Keratinocyte (primary cell): Measurements from ENCODE around the gene FASN. TPM values are rescaled to one million over a fixed set of nuclear protein-coding genes. Genes with fewer than 3 reads are reported as not detected.

Experiments used
- DNase-seq: peaks from one replicate; pipeline ENCODE4 v3.0.0-alpha.2; 2011; ENCODE audit warnings: low read depth, missing footprints, low spot score
- FAIRE-seq: peaks from 2 replicates; lab custom pipeline; 2011; peaks lifted over from hg19 to GRCh38; lab: Jason Lieb, UNC
- H2AFZ ChIP-seq: 2 replicates; pipeline ENCODE4 v1.6.0; 2012; ENCODE audit warnings: low read length, control low read depth, inconsistent platforms; ENCODE audit not compliant: control insufficient read depth
- H3K27ac ChIP-seq: 2 replicates; pipeline ENCODE4 v1.5.1; 2011; ENCODE audit warnings: low read length; ENCODE audit not compliant: control insufficient read depth, insufficient read depth
- H3K27me3 ChIP-seq: 3 replicates; pipeline ENCODE4 v1.6.0; 2011; ENCODE audit warnings: low read length; ENCODE audit not compliant: control insufficient read depth, insufficient read depth; ENCODE audit errors: extremely low read depth
- H3K36me3 ChIP-seq, 2 experiments: 2 replicates in 1 of 2; 3 replicates in 1 of 2; pipeline ENCODE4 v1.5.1; 2011; ENCODE audit warnings: low read length in 2 of 2, mild to moderate bottlenecking in 1 of 2; ENCODE audit not compliant: control insufficient read depth in 2 of 2, insufficient read depth in 2 of 2; ENCODE audit errors: extremely low read depth in 1 of 2
- H3K4me1 ChIP-seq: 3 replicates; pipeline ENCODE4 v1.5.1; 2011; ENCODE audit warnings: low read length; ENCODE audit not compliant: control insufficient read depth, insufficient read depth; ENCODE audit errors: extremely low read depth
- H3K4me2 ChIP-seq: 3 replicates; pipeline ENCODE4 v1.6.0; 2011; ENCODE audit warnings: low read depth, low read length; ENCODE audit not compliant: control insufficient read depth, insufficient read depth; ENCODE audit errors: extremely low read depth
- H3K4me3 ChIP-seq, 3 experiments: fragments of 200-600 bp in 1 of 3; sonication (generic) in 1 of 3; 2 replicates in 2 of 3; 3 replicates in 1 of 3; pipeline ENCODE4 v1.5.1; 2011 to 2016; ENCODE audit warnings: low read length in 3 of 3, mild to moderate bottlenecking in 3 of 3, control low read depth in 2 of 3, inconsistent platforms in 1 of 3, low read depth in 1 of 3, mixed read lengths in 1 of 3, mixed run types in 1 of 3, moderate library complexity in 1 of 3; ENCODE audit not compliant: control insufficient read depth in 2 of 3, insufficient read depth in 2 of 3; ENCODE audit errors: extremely low read depth in 1 of 3
- H3K79me2 ChIP-seq: 2 replicates; pipeline ENCODE4 v1.6.0; 2012; ENCODE audit warnings: low read length; ENCODE audit not compliant: control insufficient read depth, insufficient read depth
- H3K9ac ChIP-seq: 3 replicates; pipeline ENCODE4 v1.6.0; 2011; ENCODE audit warnings: low read length; ENCODE audit not compliant: control insufficient read depth, insufficient read depth; ENCODE audit errors: extremely low read depth
- H3K9me1 ChIP-seq: 3 replicates; pipeline ENCODE4 v1.6.0; 2011; ENCODE audit warnings: low read length; ENCODE audit not compliant: control insufficient read depth, insufficient read depth; ENCODE audit errors: extremely low read depth
- H3K9me3 ChIP-seq: 2 replicates; pipeline ENCODE4 v1.5.1; 2012; ENCODE audit warnings: low read depth, low read length; ENCODE audit not compliant: control insufficient read depth
- H4K20me1 ChIP-seq: 3 replicates; pipeline ENCODE4 v1.6.0; 2011; ENCODE audit warnings: low read length; ENCODE audit not compliant: control insufficient read depth, insufficient read depth; ENCODE audit errors: extremely low read depth
- EZH2 ChIP-seq: IDR thresholded peaks from one replicate; pipeline ENCODE4 v1.6.1; 2012; ENCODE audit warnings: inconsistent platforms, mild to moderate bottlenecking, low read length, moderate library complexity
- dilution Hi-C: fragments of 300-500 bp; cut with MboI; formaldehyde crosslinking; loops from one replicate; pipeline ENCODE4 v1.7.0; 2020; ENCODE audit warnings: low sequenced_read_pairs; ENCODE audit not compliant: extremely low pct_ligation_motif_present
- polyA plus RNA-seq, 5 experiments: library from polyadenylated mRNA; depleted of rRNA in 3 of 5; stranded (reverse) in 3 of 5; stranded (forward) in 1 of 5; unstranded in 1 of 5; fragments of >200 nt; gene quantifications; 1 replicate in 1 of 5; 2 replicates in 3 of 5; 3 replicates in 1 of 5; pipeline versions ENCODE4 v1.2.1 to v1.2.3, GENCODE V29; 2011 to 2012; ENCODE audit warnings: missing spikeins in 2 of 5, low read depth in 1 of 5, low replicate concordance in 1 of 5
- TF ChIP-seq, protein P1 (sequence below), 3 experiments: IDR thresholded peaks in 1 of 3; conservative IDR thresholded peaks in 1 of 3; optimal IDR thresholded peaks in 1 of 3; 2 replicates in 2 of 3; 3 replicates in 1 of 3; pipeline versions ENCODE3 to v1.5.1; 2011; ENCODE audit warnings: low read length in 3 of 3, mild to moderate bottlenecking in 3 of 3, moderate library complexity in 2 of 3, control low read depth in 1 of 3, inconsistent platforms in 1 of 3; ENCODE audit not compliant: insufficient read depth in 2 of 3; ENCODE audit errors: extremely low read depth in 1 of 3

The FASN gene
- polyA plus RNA-seq, 1 donor (not counting 4 experiments of a cell fraction or from before 2014, with no cell fraction given), result 44.7 TPM

DNA sequence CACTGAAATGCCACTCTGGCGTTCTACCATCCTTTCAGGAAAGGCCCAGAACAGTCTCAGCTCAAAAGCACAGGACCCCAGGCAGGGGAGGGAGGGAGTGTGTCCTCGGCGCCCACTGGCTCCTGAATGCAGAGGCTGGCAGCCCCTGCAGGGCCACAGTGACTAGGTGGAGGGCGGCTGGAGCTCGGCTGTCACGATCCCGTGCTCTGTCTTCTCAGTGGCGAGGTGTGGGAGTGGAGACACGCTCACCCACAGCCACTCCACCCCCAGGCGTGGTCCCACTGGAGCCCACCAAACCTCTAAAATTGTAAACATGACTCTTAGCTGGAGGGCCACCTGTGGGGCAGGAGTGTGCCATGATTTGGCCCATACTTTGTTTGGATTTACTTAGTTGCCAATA, 16.4 kb upstream of the FASN start:
- dilution Hi-C loops, result no loop called here
- TF ChIP-seq, protein P1, sequence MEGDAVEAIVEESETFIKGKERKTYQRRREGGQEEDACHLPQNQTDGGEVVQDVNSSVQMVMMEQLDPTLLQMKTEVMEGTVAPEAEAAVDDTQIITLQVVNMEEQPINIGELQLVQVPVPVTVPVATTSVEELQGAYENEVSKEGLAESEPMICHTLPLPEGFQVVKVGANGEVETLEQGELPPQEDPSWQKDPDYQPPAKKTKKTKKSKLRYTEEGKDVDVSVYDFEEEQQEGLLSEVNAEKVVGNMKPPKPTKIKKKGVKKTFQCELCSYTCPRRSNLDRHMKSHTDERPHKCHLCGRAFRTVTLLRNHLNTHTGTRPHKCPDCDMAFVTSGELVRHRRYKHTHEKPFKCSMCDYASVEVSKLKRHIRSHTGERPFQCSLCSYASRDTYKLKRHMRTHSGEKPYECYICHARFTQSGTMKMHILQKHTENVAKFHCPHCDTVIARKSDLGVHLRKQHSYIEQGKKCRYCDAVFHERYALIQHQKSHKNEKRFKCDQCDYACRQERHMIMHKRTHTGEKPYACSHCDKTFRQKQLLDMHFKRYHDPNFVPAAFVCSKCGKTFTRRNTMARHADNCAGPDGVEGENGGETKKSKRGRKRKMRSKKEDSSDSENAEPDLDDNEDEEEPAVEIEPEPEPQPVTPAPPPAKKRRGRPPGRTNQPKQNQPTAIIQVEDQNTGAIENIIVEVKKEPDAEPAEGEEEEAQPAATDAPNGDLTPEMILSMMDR (optimal IDR thresholded peaks at IDR 0.05 in 1 of 3, IDR thresholded peaks at IDR 0.05 in 1 of 3, conservative IDR thresholded peaks at IDR 0.05 in 1 of 3; ENCODE audit: extremely low read depth in 1 of 3, insufficient read depth in 2 of 3, low read length in 3 of 3), result no peak
- no peak for TF ChIP-seq EZH2
- DNase-seq (no peak), FAIRE-seq (no peak)
- Histone ChIP-seq H3K27ac (no peak overlapping the region), H3K27me3 (no peaks in the 10 kb centered on the region), H3K9ac (no peak overlapping the region), H3K79me2 (no peaks in the 10 kb centered on the region), H2AFZ (no peak overlapping the region), H3K9me1 (no peaks in the 10 kb centered on the region), H3K4me2 (no peak overlapping the region), H3K36me3 (peaks cover 6 to 12% of the 10 kb centered on the region in 2 experiments), H3K9me3 (no peaks in the 10 kb centered on the region), H3K4me3 (no peak overlapping the region), H3K4me1 (peaks cover 4% of the 10 kb centered on the region), H4K20me1 (no peaks in the 10 kb centered on the region)

DNA sequence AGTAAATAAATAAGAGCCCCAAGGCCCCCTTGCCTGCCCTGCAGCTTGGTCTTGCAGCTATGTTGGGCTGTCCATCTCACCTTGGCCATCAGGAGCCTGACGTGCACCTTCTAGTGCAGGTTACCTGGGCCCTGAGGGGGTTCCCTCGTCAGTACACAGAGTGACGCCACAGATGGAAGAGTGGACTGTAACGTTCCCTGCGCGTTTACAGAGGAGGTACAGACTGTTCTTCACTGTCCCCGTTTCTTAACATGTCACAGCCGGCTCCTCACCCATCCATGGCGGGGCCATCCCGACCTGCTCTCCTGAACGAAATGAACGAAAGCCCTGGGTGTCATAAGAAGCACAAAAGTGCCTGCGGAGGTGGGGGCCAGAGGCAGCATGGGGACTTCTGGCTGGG, 15.9 kb upstream of the FASN start:
- DNase-seq (no peak), FAIRE-seq (no peak)
- Histone ChIP-seq H3K4me2 (no peak overlapping the region), H3K36me3 (peaks cover 6 to 12% of the 10 kb centered on the region in 2 experiments), H4K20me1 (no peaks in the 10 kb centered on the region), H3K9me3 (no peaks in the 10 kb centered on the region), H3K27ac (no peak overlapping the region), H3K79me2 (no peaks in the 10 kb centered on the region), H3K4me3 (no peak overlapping the region), H3K27me3 (no peaks in the 10 kb centered on the region), H3K4me1 (peaks cover 4% of the 10 kb centered on the region), H3K9me1 (no peaks in the 10 kb centered on the region), H3K9ac (no peak overlapping the region), H2AFZ (no peak overlapping the region)
- dilution Hi-C loops, result no loop called here
- TF ChIP-seq, protein P1 (optimal IDR thresholded peaks at IDR 0.05 in 1 of 3, IDR thresholded peaks at IDR 0.05 in 1 of 3, conservative IDR thresholded peaks at IDR 0.05 in 1 of 3; ENCODE audit: extremely low read depth in 1 of 3, insufficient read depth in 2 of 3, low read length in 3 of 3), result no peak
- TF ChIP-seq EZH2, result no peak
